HepG2 (cell line): ENCODE measurements around the gene GABARAPL2. TPM values are rescaled to one million over a fixed set of nuclear protein-coding genes. Genes with fewer than 3 reads are reported as not detected.

Source experiments
- ATAC-seq: fragments of 200-7000 bp; cut with Tn5 transposase; 3 replicates; pipeline ENCODE4 v1.9.1; 2020; ENCODE audit warnings: mild to moderate bottlenecking, moderate library complexity
- BruUV-seq: library from RNA; stranded (reverse); fragments of 400-500 nt; replicated peaks from 2 replicates; lab custom pipeline; 2021; lab: Mats Ljungman, UMichigan
- CTCF ChIA-PET: fragments of 300-600 bp; formaldehyde crosslinking; extraction: SDS; loops from one replicate; lab custom pipeline; 2021; ENCODE audit warnings: low total read pairs, inconsistent platforms, low intra/inter-chr PET ratio; lab: Yijun Ruan, JAX
- POLR2A ChIA-PET: fragments of 350-600 bp; sonication (Branson Sonifier 250); formaldehyde crosslinking; loops from one replicate; lab custom pipeline; 2020; ENCODE audit warnings: antibody characterized with exemption, inconsistent platforms; lab: Yijun Ruan, JAX
- DNase-seq: peaks from one replicate; pipeline ENCODE4 v3.0.0-alpha.2; 2015; ENCODE audit warnings: low spot score
- FAIRE-seq: peaks from 3 replicates; lab custom pipeline; 2011; peaks lifted over from hg19 to GRCh38; lab: Jason Lieb, UNC
- H2AFZ ChIP-seq: one replicate; pipeline ENCODE4 v1.6.1; 2011; ENCODE audit warnings: low read length, inconsistent platforms
- H3K27ac ChIP-seq: fragments of 300-600 bp; 3 replicates; pipeline ENCODE4 v1.8.0; 2011; ENCODE audit warnings: mixed run types, mild to moderate bottlenecking, mixed read lengths, low read length, inconsistent platforms; ENCODE audit not compliant: insufficient read depth; ENCODE audit errors: extremely low read length
- H3K27me3 ChIP-seq, 2 experiments: fragments of 200-600 bp in 1 of 2; 2 replicates in 1 of 2; 3 replicates in 1 of 2; pipeline versions ENCODE4 v1.6.0 to v1.8.0; 2011; ENCODE audit warnings: low read length in 2 of 2, mild to moderate bottlenecking in 2 of 2, moderate library complexity in 2 of 2, inconsistent platforms in 1 of 2; ENCODE audit not compliant: insufficient read depth in 2 of 2, control insufficient read depth in 1 of 2
- H3K36me3 ChIP-seq, 2 experiments: fragments of 200-600 bp in 1 of 2; replicated peaks in 1 of 2; 2 replicates in 1 of 2; 3 replicates in 1 of 2; pipeline versions ENCODE4 v1.5.1 to v1.8.0; 2011; ENCODE audit warnings: low read length in 2 of 2, inconsistent platforms in 1 of 2; ENCODE audit not compliant: insufficient read depth in 2 of 2, control insufficient read depth in 1 of 2
- H3K4me1 ChIP-seq: 2 replicates; pipeline ENCODE4 v1.5.1; 2012; ENCODE audit warnings: low read length, inconsistent platforms; ENCODE audit not compliant: insufficient read depth
- H3K4me2 ChIP-seq: 2 replicates; pipeline ENCODE4 v1.6.0; 2011; ENCODE audit warnings: low read depth, low read length, inconsistent platforms
- H3K4me3 ChIP-seq, 3 experiments: fragments of 200-600 bp in 1 of 3; sonication (generic), shearing (Covaris generic) in 1 of 3; replicated peaks in 1 of 3; 2 replicates each; pipeline ENCODE4 v1.5.1; 2011 to 2016; ENCODE audit warnings: low read length in 3 of 3, inconsistent platforms in 2 of 3, low read depth in 2 of 3, mild to moderate bottlenecking in 2 of 3, control low read depth in 1 of 3, mixed read lengths in 1 of 3; ENCODE audit not compliant: insufficient read depth in 1 of 3
- H3K79me2 ChIP-seq: one replicate; pipeline ENCODE4 v1.6.1; 2011; ENCODE audit warnings: low read length, inconsistent platforms; ENCODE audit not compliant: insufficient read depth
- H3K9ac ChIP-seq: 2 replicates; pipeline ENCODE4 v1.6.0; 2011; ENCODE audit warnings: mild to moderate bottlenecking, low read depth, low read length, inconsistent platforms; ENCODE audit not compliant: insufficient read depth
- H3K9me3 ChIP-seq: 2 replicates; pipeline ENCODE4 v1.5.1; 2012; ENCODE audit warnings: mild to moderate bottlenecking, low read length
- H4K20me1 ChIP-seq: 2 replicates; pipeline ENCODE4 v1.6.0; 2011; ENCODE audit warnings: inconsistent platforms, mild to moderate bottlenecking, low read length, moderate library complexity; ENCODE audit not compliant: insufficient read depth
- CREBL2 ChIP-seq: sonication (generic); formaldehyde crosslinking; IDR thresholded peaks from 2 replicates; pipeline ENCODE4 v1.8.1; 2023; ENCODE audit warnings: missing genetic modification reagents, mild to moderate bottlenecking, borderline replicate concordance
- FOXK1 ChIP-seq: sonication (generic); formaldehyde crosslinking; IDR thresholded peaks from 2 replicates; pipeline ENCODE4 v1.4.0; 2020; ENCODE audit warnings: low read depth, missing genetic modification reagents, borderline replicate concordance
- HHEX ChIP-seq: IDR thresholded peaks from 2 replicates; pipeline ENCODE4 v1.6.1; 2016; ENCODE audit warnings: control low read depth
- IRF2 ChIP-seq: IDR thresholded peaks from 2 replicates; pipeline ENCODE4 v1.6.1; 2018; ENCODE audit warnings: missing genetic modification reagents, missing compliant biosample characterization
- JUN ChIP-seq: sonication (generic); formaldehyde crosslinking; IDR thresholded peaks from 2 replicates; pipeline ENCODE4 v1.4.0; 2020; ENCODE audit warnings: mild to moderate bottlenecking, missing genetic modification reagents
- LBX2 ChIP-seq: sonication (generic); formaldehyde crosslinking; IDR thresholded peaks from 2 replicates; pipeline ENCODE4 v1.5.0; 2020; ENCODE audit warnings: missing genetic modification reagents, mild to moderate bottlenecking, borderline replicate concordance
- TBP ChIP-seq: sonication (generic); formaldehyde crosslinking; IDR thresholded peaks from 2 replicates; pipeline ENCODE4 v1.5.0; 2020; ENCODE audit warnings: missing genetic modification reagents
- TGIF2 ChIP-seq: IDR thresholded peaks from 2 replicates; pipeline ENCODE4 v1.6.1; 2016; ENCODE audit warnings: control low read depth, missing compliant biosample characterization
- ZBTB4 ChIP-seq: sonication (generic); formaldehyde crosslinking; IDR thresholded peaks from 2 replicates; pipeline ENCODE4 v1.4.0; 2020; ENCODE audit warnings: missing genetic modification reagents, mild to moderate bottlenecking, borderline replicate concordance
- ZEB1 ChIP-seq: IDR thresholded peaks from 2 replicates; pipeline ENCODE4 v1.6.1; 2012; ENCODE audit warnings: mild to moderate bottlenecking, low read depth, inconsistent platforms; ENCODE audit not compliant: insufficient replicate concordance
- ZNF292 ChIP-seq: sonication (generic); formaldehyde crosslinking; IDR thresholded peaks from 2 replicates; pipeline ENCODE4 v1.8.1; 2022; ENCODE audit warnings: mild to moderate bottlenecking, low read depth, missing genetic modification reagents, borderline replicate concordance
- ZNF543 ChIP-seq: sonication (generic); formaldehyde crosslinking; IDR thresholded peaks from 2 replicates; pipeline ENCODE4 v1.4.0; 2020; ENCODE audit warnings: mild to moderate bottlenecking, missing genetic modification reagents
- ZNF557 ChIP-seq: sonication (generic); formaldehyde crosslinking; IDR thresholded peaks from 2 replicates; pipeline ENCODE4 v1.4.0; 2020; ENCODE audit warnings: missing genetic modification reagents
- ZNF646 ChIP-seq: sonication (generic); formaldehyde crosslinking; IDR thresholded peaks from 2 replicates; pipeline ENCODE4 v1.9.0; 2021; ENCODE audit warnings: mild to moderate bottlenecking, missing genetic modification reagents
- ZNF773 ChIP-seq: sonication (generic); formaldehyde crosslinking; IDR thresholded peaks from 2 replicates; pipeline ENCODE4 v1.4.0; 2020; ENCODE audit warnings: missing genetic modification reagents, borderline replicate concordance
- WGBS: methylation state at CpG from one replicate; pipeline ENCODE4 v1.1.6; 2017; ENCODE audit warnings: low lambda C conversion rate; 5-methylcytosine and 5-hydroxymethylcytosine counted together
- in situ Hi-C: cut with HindIII; loops from 2 replicates; pipeline ENCODE4 v1.10.0; 2017; ENCODE audit warnings: low pct_unique_long_range_greater_than_20kb; ENCODE audit not compliant: extremely low pct_ligation_motif_present
- intact Hi-C: fragments of 100-400 bp; cut with micrococcal nuclease; formaldehyde crosslinking; loops from one replicate; pipeline ENCODE4 v1.10.0; 2022; ENCODE audit not compliant: unreplicated experiment
- polyA plus RNA-seq, 8 experiments: library from polyadenylated mRNA; depleted of rRNA in 3 of 8; stranded (reverse) in 7 of 8; unstranded in 1 of 8; fragments of >200 nt; fragmentation: Illumina TruSeq in 4 of 8; extraction: Trizol in 4 of 8; gene quantifications; 2 replicates each; pipeline versions ENCODE4 v1.2.1 to v1.2.3, GENCODE V29; 2011 to 2016; ENCODE audit warnings: low read depth in 4 of 8, missing spikeins in 1 of 8, mixed read lengths in 1 of 8; ENCODE audit not compliant: insufficient read depth in 1 of 8
- total RNA-seq, 5 experiments: library from RNA; depleted of rRNA; stranded (reverse); fragments of >200 nt; fragmentation: Illumina TruSeq; extraction: Trizol; gene quantifications; 2 replicates each; pipeline ENCODE4 v1.2.3, GENCODE V29; 2016; ENCODE audit warnings: low read depth in 1 of 5

The GABARAPL2 gene
- total and polyA plus RNA-seq, 2 of the 13 experiments (the other 11 are each of a cell fraction or from before 2014, with no cell fraction given), result 76.4 to 83.0 TPM

GRCh38 chr16:75603241-75603640 lies 37.1 kb downstream of the GABARAPL2 start:
- no peak overlapping the region for H2AFZ ChIP-seq
- H3K27me3 ChIP-seq, result no peaks in the 10 kb centered on the region
- no peaks in the 10 kb centered on the region for H3K79me2 ChIP-seq
- WGBS, result 84% methylated on average over 4 of the region's 4 CpGs
- no peaks in the 10 kb centered on the region for H4K20me1 ChIP-seq
- H3K36me3 ChIP-seq, result peaks cover 15 to 59% of the 10 kb centered on the region in 2 experiments
- H3K4me2 ChIP-seq, result no peak overlapping the region
- no peak overlapping the region for H3K9ac ChIP-seq
- CTCF ChIA-PET, result no interaction called here
- no peaks in the 10 kb centered on the region for H3K9me3 ChIP-seq
- H3K27ac ChIP-seq, result no peak overlapping the region
- POLR2A ChIA-PET, result no interaction called here
- TF ChIP-seq IRF2 (CRISPR knock-in tag) (no peak), ZNF646 (no peak), ZNF292 (no peak), TBP (no peak), ZBTB4 (no peak), ZNF773 (no peak), TGIF2 (no peak), ZNF543 (CRISPR knock-in tag) (no peak), LBX2 (no peak), ZNF557 (CRISPR knock-in tag) (no peak), ZEB1 (no peak), CREBL2 (no peak), JUN (no peak), FOXK1 (CRISPR knock-in tag) (no peak), HHEX (CRISPR knock-in tag) (no peak)
- H3K4me3 ChIP-seq, result no peak overlapping the region
- no peak for FAIRE-seq
- BruUV-seq, result no TSS peak
- H3K4me1 ChIP-seq, result no peaks in the 10 kb centered on the region
- in situ Hi-C loops (no loop called here), intact Hi-C loops (no loop called here)
- DNase-seq, result no peak
- no peak for ATAC-seq
